Fibroblast of pulmonary artery (primary cell): ENCODE measurements around the gene GSTP1.
A peak's percentile ranks its signal among the peaks of the same experiment; 100 is the strongest.

Experiments used
- DNase-seq: peaks from one replicate; pipeline ENCODE4 v3.0.0-alpha.2; 2010; ENCODE audit warnings: low read depth
- H3K4me3 ChIP-seq: replicated peaks from 2 replicates; pipeline ENCODE4 v1.5.1; 2011; ENCODE audit warnings: low read depth, mild to moderate bottlenecking, control low read depth, low read length, moderate library complexity
- CTCF ChIP-seq: IDR thresholded peaks from 2 replicates; pipeline ENCODE4 v1.5.1; 2011; ENCODE audit warnings: mild to moderate bottlenecking, control low read depth, low read length, inconsistent platforms; ENCODE audit errors: missing control alignments

The GSTP1 gene

GRCh38 chr11:67606492-67607295 lies 23.1 kb downstream of the GSTP1 start, which contains the start of gene NDUFV1:
Gene NDUFV1, plus strand, starts transcription at chr11:67606936. Its CDS starts 69 bp downstream, at chr11:67607005.
- peak; percentile 93 for DNase-seq
- H3K4me3 ChIP-seq, result peak within 1 kb of the TSS; percentile 94
- peak; percentile 33 for TF ChIP-seq CTCF

GRCh38 chr11:67607507-67607906 lies 23.9 kb downstream of the GSTP1 start:
- H3K4me3 ChIP-seq, result peak overlapping the region; percentile 94
- no peak for TF ChIP-seq CTCF
- no peak for DNase-seq

GRCh38 chr11:67608486-67608885 lies 24.9 kb downstream of the GSTP1 start:
- no peak for TF ChIP-seq CTCF
- no peak for DNase-seq
- H3K4me3 ChIP-seq, result no peak overlapping the region

- no peak for DNase-seq
- H3K4me3 ChIP-seq, result no peak overlapping the region
- no peak for TF ChIP-seq CTCF
These were observed 25.7 kb downstream of the GSTP1 start for GRCh38 chr11:67609316-67609715.

GRCh38 chr11:67610302-67610868 lies 26.8 kb downstream of the GSTP1 start:
- H3K4me3 ChIP-seq, result no peak overlapping the region
- DNase-seq, result no peak
- TF ChIP-seq CTCF, result no peak

- no peak overlapping the region for H3K4me3 ChIP-seq
- no peak for TF ChIP-seq CTCF
- DNase-seq, result no peak
These were observed 27.6 kb downstream of the GSTP1 start for GRCh38 chr11:67611165-67611564.
